Stimulated activated CD8-positive, alpha-beta memory T cell treated with anti-CD3 and anti-CD28 coated beads, Interleukin-2, amount 100 ng/mL, for 48 hours (primary cell): ENCODE data around the gene CAMK1G.

Experiments used
- DNase-seq, 2 donors: peaks; one replicate each; pipeline ENCODE4 v3.0.0-alpha.2; 2020; ENCODE audit warnings: low read depth in 2 of 2

Gene CAMK1G

GRCh38 chr1:209635850-209636249 is 52.3 kb downstream of the CAMK1G start:
- no peak for DNase-seq

DNA sequence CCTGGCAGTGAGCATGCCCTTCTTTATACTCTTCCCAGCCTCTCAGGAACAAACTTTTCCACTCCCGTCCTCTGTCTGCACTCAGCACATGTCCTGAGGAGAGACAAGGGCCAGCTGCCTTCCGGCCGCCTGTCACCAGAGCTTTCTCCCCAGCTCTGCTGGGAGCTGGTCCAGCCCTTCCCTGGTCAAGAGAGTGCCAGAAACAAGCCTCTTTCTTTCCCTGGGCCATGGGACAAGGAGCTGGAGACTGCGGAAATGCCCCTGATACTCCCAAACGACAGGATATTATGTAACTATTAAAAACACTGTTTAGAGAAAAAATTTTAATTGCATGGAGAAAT is 58.3 kb downstream of the CAMK1G start:
- DNase-seq: no peak

DNA sequence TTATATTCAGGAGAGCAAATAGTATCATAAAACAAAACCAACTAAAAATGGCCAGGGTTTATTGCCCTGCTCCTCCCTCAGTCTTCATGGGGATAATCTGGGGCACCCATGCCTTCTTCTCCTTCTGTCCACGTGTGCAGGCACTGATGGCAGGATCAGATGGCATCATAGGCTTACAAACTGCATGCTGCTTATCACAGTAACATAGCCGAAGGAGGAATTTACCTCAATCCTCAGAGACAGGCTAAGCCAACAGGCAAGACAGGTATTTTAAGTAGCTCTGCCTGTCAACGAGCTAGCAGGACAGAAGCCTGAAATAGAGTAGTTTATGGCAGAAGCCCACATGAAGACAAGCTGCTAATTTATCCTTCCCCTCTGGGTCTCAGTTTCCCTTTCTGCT is 59.3 kb downstream of the CAMK1G start:
- no peak for DNase-seq

DNA sequence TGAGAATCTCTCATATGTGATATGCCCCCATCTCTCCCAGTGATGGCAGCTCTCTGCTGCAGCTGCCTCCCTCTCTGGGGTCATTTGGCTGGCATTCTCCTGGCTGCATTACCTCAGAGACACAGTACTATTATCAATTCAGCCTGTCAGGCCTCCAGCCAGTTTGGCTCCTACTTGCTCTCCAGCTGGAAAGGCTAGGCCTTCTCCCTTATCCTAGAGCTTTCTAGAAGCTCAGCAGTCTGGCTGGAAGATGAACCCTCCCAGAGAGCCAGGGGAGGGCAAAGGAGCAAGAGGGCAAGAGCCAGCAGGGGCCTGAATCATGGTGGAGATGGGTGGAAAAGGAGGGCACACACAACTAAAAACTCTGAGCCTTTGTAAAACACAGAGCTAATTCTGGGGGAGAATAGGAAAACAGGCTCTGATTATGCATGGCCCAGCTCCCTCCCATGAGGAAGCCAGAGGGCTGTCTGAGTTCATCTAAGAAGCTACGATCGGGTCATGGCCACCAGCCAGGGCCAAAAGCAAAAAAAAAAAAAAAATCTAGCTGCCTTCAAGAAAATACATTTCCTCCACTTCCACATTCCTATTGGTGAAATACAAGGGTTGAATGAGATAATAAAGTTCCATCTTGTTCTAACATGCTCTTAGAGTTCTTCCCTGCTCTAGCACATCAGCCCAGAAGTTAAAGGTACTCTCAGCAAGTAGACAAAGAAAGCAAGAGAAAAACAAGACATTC is 59.9 kb downstream of the CAMK1G start:
- no peak for DNase-seq

- DNase-seq: no peak
These were observed 62.3 kb downstream of the CAMK1G start for GRCh38 chr1:209645574-209646452.

DNA sequence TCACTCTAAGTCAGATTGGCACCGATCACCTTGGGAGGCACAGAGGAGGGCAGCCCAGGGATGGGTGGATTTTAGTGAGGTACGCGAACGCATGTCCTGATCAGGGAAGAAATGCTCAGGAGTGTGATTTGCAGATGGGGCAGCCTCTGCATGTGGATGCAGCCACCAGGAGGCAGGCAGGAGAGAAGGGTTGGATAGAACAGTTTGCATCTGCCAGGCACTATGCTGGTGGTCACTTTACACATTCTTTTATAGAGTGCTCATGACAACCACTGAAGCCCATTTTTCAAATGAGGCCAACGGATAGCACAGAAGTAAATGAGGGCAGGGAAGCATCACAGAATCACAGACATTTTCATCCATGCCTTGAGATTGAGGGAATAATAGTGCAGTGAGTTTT is 63.0 kb downstream of the CAMK1G start:
- DNase-seq: no peak

DNA sequence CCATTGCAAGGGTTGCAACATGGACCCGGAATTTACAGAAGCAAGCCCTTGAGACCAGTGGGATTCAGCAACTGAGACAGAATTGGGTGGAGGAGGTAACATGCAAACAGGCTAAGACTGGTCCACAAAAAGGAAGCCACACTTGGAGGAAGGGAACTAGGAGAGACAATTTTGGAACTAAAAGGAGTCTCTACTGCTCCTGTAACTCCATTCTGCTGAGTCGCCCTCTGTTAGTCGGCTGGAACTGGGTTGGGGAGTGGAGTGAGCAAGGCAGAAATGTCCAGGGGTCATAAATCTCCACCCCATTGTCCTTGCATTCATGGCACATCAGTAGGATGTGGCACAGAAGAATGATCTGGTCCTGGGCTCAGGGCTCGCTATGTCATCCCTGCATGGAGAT is 63.6 kb downstream of the CAMK1G start:
- no peak for DNase-seq

- DNase-seq: no peak
These were observed 64.8 kb downstream of the CAMK1G start for GRCh38 chr1:209648346-209648745.

DNA sequence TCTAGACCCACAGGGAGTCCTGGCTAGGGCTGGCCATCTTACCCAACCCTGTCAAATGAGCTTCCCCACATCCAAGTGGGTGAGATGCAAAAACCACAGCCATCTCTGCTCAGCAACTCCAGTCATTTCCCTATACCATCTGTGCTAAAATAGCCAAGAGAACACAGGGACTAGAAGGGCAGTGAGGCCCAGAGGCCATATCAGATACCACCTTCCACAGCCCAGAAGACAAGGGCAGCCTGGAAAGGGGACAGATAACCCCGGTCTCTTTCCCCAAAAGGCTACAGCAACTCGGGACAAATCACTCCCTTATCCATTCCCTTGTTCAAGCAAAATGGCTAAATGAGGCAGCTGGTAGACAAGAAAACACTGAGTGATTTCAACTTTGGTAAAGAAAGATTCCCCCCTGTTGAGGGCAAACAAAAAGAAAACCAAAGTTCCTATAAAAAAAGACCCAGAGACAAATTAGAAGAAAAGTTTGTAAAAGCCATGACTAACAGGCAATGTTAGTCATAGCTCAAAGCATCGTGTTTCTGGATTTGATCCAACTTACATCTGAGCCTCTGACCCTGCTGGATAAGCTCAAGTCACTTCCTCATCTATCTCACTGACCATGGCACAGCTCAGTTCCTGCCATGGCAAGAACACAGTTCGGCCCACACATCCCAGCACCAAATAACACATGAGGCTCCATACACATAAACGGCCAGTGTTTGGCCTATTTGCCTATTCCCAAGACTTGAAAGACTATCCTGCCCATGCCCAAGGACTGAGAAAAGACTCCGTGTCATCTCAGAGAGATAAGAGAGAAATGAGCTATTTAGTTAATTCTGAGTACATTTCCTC is 65.6 kb downstream of the CAMK1G start:
- DNase-seq: no peak

- no peak for DNase-seq
These were observed 66.9 kb downstream of the CAMK1G start for GRCh38 chr1:209650454-209650853.

- DNase-seq: peak; percentile 56 to 62
These were observed 67.6 kb downstream of the CAMK1G start for GRCh38 chr1:209651138-209651587.

DNA sequence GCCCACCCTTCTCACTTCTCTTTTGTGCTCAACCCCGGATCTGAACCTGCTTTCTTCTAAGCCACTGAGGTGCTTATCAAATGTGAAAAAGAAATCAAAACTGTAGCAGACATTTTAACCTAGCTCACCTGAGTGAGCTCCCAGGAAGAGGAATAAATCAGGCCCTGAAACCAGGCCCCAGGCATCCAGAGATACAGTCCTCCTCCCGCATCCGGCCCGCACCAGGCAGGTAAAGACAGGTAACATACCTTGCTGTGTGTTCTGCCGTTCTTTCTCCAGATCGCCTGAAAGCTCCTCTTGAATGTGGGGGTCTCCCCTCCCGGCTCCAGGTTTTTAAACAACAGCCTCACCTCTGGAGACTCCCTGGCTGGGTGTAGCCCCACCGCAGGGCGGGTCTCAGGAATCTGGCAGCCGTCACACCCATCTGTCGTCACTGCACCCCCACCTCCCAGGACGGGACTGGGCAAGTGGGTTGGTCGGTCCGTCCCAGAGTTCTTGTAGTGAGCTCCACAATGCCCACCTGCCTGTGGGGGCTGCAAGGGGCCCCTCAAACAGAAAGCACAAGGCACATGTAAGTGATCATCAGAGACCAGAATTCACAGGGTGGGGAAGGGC is 68.7 kb downstream of the CAMK1G start, which contains the start of gene LAMB3:
LAMB3 (minus strand) TSS at position 305 of the 615 bp plus-strand sequence. CDS start 1,481 bp downstream, outside the sequence.
- DNase-seq: no peak

DNA sequence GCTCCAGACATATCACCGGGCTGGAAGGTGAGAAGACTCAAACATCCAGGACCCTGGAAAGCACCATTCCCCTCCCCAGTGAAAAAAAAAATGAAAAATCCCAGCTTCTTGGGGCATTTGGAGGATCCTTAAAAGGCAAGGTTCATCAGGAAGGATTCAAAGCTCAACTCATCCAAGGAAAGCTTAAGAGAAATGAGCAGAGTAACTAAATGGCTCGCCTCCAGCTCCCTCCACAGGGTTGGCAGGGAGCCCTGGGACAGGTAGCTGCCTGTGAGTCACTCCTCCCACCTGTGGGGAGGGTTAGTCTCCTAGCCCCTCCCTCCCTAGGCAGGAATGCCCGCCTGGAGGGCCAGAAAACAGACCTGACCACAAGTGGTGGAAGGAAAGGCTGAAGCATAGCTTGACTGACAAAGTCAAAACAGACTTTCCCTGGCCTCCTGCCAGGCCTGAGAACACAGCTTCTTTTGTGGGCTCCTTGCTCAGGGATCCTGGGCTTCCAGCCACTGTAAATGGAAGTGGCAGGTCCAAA is 69.4 kb downstream of the CAMK1G start:
- peak; percentile 50 to 51 for DNase-seq

GRCh38 chr1:209653915-209654351 is 70.4 kb downstream of the CAMK1G start:
- no peak for DNase-seq

DNA sequence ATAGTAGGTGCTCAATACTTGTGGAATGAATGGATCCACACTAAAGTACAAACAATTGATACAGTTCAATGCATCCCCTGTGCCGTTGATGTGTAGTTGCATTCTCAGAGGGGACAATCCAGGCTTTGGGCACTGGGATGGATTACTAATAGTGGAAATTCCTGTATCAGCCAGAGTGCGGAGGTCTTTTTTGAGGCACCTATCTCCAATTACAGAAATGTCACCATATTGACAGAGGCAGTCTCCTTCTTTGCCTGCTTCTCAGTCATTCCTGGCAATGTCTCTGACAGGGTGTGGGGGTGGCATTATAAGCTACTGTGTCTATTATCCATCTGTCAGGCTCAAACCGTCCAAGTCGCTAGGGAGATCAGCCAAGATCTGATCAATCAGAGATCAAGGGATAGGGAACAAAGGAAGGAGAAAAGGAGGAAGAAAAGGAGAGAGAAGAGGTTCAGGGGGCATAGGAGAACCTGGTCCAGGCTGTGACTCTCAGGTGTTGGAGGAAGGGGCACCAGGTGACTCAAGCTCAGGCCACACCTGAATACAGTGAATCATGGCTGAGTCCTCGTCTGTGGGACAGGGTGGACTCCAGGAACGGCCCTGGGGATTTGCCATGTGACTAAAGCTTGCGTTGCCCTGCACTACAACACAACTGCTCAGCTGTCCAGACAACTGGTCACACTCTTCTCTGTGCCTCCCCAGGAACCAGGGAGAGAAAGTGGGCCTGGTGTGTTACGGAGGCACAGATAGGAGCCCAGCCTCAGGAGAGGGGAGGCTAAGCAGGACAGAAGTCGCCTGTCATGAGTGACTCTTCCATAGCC is 72.1 kb downstream of the CAMK1G start:
- DNase-seq: no peak

- DNase-seq: no peak
These were observed 73.8 kb downstream of the CAMK1G start for GRCh38 chr1:209657140-209657879.

DNA sequence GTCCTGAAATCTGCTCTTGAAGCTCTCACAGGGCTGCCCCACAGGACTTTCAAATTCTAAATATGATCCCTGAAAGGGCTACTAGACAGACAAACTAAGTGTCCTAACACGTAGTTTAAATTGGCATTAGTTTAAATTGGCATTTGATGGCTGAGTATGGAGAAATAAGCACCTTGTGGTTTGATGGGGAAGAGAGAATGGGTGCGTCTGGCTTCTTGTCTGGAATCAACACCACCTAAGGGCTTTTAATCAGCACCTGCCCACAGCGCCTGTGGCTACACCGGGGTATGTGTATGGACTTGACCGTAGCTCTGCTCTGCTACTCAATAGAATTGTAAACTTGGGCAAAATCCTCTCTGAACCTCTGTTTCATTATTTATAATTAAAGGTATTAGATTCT is 74.4 kb downstream of the CAMK1G start:
- DNase-seq: no peak

DNA sequence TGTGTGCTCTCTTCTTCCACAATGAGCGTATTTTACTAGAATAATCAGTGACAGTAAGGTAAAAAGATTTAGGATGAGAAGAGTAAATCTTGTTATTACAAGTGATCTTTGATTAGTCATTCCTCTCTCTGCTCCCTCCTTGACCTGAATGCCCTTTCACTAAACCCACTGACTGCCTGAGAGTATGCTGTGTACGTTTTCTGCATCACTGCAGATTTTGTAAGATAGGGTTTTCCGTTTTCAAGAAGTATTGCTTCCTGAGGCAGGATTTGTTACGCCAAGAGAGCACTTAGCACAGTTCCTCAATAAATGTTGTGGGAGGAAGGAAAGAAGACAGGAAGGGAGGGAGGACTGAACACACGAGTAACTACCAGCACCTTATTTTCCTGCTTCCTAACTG is 76.4 kb downstream of the CAMK1G start:
- no peak for DNase-seq

GRCh38 chr1:209661071-209661470 is 77.6 kb downstream of the CAMK1G start:
- DNase-seq: no peak

DNA sequence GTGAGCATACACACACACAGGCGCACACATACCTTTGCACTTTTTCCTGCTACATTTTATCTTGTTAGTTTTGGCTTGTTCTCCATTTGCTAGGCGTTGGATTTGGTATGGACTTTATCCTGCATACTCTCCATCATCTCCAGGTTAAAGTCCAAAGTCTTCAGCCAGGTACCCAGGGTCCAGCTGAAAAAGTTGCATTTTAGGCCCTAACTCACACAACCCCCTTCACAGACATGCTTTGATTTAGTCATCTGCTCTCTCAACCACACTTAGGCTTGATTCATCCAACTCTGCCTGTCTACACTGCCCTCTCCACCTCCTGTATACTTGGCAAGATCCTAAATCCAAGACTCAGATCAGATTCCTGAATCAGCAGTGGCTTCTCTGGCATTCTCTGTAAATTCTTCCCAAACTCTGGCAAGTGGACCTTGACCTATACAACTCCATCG is 79.4 kb downstream of the CAMK1G start:
- DNase-seq: no peak
